Measurements from ENCODE around the gene LIX1.

GRCh38 chr5:97157689-97158088 is 15.3 kb upstream of the LIX1 start:
- TF ChIP-seq CTCF (IDR thresholded peaks at IDR 0.05) (no peak), POLR2A (IDR thresholded peaks at IDR 0.05) (no peak), EP300 (IDR thresholded peaks at IDR 0.05) (no peak), POLR2AphosphoS5 (IDR thresholded peaks at IDR 0.05) (no peak)
